Activated CD8-positive, alpha-beta memory T cell treated with anti-CD3 and anti-CD28 coated beads for 48 hours (primary cell): Measurements from ENCODE around the gene GSC2.
A peak's percentile ranks its signal among the peaks of the same experiment; 100 is the strongest.

Experiments
- DNase-seq, 3 experiments: peaks; one replicate each; pipeline ENCODE4 v3.0.0-alpha.2; 2020; ENCODE audit warnings: low read depth in 2 of 3, low spot score in 2 of 3

Gene GSC2, protein sequence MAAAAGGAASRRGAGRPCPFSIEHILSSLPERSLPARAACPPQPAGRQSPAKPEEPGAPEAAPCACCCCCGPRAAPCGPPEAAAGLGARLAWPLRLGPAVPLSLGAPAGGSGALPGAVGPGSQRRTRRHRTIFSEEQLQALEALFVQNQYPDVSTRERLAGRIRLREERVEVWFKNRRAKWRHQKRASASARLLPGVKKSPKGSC

DNA sequence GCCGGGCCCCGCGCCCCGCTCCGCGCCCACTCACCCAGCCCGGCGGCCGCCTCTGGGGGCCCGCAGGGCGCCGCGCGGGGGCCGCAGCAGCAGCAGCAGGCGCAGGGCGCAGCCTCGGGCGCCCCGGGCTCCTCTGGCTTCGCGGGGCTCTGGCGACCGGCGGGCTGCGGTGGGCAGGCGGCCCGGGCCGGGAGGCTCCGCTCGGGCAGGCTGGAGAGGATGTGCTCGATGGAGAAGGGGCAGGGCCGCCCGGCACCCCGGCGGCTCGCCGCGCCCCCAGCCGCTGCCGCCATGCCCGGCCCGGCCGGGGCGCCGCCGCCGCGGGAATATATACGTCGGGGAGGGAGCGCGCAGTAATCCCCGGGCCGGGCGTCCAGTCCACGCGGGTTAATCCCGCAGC is at the start of gene GSC2:
TSS of gene GSC2 (minus strand) at position 302 of the 400 bp plus-strand sequence. CDS start at position 293, 9 bp downstream.
- no peak for DNase-seq

DNA sequence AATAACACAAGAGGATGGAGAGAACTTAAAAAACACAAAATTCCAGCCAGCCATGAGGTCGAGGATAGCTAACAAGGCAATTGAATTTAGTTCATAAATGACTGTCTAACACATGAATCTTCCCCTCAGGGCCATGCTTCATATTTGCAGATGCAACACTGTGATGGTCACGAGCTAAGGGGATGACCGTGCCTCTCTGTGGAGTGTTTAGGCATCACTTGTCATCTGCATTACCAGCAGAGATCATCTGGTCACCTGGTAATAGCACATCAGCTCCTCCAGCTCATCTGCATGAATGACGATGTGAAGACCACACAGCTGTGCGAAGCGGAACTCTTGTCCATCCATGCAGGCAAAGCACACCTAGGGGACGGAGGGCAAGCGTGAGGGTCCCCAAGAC is 49.4 kb upstream of the GSC2 start:
- DNase-seq: no peak

DNA sequence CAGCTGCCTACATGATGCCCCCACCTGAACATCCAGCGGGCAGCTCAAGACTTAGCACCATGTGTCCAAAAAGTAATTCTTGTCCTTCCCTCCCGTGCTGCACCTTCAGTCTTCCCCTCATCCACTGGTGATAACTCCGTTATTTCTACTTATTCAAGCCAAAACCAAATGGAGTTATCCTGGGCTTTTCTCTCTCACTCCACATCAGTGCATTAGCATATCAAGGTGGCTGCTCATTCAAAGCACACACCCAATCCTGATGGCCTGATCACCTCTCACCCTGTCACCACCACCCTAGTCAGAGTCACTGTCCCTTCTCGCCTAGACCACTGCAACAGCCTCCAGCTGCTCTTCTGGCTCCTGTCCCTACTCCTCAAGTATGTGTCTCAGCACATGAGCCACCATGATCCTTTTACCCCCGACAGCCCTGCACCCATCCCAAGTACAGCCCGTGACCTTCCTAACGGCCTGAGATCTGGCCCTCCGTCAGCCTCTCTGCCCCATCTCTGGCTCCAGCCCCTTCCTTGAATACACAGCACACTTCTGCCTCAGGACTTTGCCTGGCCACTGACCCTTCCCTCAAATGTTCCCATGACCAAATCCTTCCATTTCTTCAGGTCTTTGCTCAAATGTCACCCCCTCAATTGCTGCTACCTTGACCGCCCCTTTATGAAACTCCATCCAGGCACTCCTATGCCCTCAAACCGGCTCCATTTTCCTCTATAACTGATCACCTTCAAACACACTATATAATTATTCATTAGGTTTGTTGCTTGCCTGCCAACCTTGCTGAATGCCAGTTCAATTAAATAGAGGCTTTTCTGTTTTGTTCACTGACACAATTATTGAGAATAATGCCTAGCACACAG is 48.1 kb upstream of the GSC2 start:
- DNase-seq: no peak

DNA sequence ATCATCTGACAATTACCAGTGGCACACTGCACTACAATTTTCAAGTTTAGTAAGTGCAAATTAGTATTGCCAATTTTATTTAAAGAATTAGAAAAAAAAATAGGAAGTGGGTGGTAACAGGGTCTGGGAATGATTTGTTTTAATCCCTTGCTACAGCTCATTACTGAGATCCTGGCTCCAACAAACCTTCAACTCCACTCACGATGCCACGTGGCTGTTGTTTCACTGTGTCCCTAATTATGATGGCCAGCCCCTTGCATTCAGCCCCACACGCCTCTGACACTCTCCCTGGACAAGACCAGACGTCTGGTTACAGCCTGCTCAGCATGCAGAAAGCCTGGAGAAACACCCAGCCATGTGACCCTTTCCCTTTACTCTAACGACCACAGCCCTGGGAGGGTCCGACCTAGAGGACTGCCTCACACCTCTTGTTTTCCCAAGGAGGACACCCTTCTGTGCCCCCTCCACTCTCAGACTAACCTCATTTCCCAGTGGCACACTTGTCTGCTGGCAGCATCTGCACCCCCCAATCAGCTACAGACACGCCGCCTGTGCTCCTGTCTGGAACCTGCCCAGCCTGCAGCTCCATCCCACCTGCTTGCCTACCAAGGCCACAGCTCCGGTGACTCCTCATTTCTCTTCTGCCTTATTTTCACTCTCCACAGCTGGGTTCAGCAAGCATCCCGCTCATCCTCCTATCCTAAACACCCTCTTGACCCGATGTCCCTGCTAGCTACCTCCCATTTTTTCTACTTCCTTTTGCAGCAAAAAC is 46.9 kb upstream of the GSC2 start:
- DNase-seq: no peak

DNA sequence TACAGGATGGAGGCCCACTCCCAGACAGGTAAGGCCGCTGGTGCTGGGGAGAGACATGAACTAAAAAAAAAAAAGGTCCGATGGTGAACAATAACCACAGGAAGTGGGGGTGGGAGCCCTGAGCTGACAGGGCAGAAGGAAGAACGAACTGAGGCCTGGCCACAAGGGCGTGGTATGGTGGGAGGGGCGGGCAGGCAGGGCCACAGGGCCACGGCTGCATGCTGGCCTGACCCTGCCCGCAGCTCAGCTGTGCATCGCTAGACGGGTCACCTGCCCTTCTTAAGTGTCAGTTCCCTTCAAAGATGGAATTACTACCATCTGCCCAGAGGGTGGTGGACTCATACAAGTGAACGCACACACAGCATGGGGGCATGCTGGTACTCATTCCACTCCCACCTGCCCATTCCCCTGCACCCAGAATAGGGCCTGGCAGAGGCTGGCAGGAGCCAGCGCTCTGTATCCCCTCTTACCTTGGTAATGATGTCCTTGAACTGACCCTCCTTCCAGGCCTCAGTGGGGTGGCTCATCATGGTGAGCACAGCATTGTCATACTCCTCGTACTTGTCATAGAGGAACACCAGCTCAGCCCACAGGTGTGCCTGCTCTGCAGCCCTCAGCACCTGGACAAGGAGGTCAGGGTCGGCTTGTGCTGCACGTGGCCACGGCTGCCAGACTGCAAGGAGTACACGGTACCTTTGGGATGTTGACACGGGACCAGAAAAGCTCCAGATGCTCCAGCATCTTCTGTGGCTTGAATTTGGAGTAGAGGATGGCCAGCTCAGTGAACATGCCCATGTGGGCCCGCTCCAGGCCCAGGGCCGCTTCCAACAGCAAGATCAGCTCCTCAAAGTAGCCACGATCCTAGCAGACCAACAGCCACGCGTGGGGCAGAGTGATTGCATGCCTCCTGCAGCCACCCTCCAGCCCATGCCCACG is 46.0 kb upstream of the GSC2 start:
- DNase-seq: no peak

DNA sequence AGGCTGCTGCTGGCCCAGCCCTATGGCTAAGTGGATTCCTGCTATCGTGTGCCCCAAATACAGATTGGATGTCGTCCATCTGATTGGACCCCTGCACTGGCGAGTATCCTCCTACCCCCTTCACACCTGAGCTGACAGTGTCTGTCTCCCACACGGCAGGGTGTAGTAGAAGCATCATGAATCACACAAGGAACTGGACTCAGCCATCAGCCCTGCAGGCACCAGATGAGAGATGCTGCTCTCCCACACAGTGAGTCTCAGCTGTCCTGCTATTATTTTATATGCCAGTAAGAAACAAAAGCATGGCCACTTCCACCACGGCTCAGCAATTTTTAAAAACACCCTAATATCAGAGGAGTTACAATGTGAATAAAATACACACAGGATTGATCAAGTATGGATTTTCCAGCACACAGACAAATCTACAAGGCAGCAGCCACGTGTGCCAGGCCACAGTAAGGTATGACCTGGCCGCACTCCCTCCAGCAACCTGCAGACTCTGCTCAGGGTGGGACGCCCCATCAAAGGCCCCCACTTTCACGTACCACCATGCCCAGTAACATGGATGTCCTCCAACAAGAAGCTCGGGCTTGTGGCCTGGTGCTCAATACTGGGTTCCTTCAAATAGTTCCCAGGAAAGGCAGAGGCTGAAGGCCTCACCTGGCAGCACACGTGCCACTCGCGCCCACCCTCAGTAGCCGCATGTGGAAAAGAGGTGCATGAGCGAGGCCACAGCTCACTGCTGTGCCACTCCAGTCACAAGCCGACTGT is 44.9 kb upstream of the GSC2 start:
- no peak for DNase-seq

DNA sequence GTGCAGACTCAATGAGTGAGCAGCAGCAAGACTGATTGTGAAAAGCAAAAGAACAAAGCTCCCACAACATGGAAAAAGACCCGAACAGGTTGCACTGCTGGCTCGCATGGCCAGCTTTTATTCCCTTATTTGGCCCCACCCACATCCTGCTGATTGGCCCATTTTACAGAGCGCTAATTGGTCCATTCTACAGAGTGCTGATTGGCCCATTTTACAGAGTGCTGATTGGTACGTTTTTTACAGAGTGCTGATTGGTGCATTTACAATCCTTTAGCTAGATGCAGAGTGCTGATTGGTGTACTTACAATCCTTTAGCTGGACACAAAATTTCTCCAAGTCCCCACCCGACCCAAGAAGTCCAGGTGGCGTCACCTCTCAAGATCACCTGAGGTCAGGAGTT is 43.8 kb upstream of the GSC2 start:
- no peak for DNase-seq

DNA sequence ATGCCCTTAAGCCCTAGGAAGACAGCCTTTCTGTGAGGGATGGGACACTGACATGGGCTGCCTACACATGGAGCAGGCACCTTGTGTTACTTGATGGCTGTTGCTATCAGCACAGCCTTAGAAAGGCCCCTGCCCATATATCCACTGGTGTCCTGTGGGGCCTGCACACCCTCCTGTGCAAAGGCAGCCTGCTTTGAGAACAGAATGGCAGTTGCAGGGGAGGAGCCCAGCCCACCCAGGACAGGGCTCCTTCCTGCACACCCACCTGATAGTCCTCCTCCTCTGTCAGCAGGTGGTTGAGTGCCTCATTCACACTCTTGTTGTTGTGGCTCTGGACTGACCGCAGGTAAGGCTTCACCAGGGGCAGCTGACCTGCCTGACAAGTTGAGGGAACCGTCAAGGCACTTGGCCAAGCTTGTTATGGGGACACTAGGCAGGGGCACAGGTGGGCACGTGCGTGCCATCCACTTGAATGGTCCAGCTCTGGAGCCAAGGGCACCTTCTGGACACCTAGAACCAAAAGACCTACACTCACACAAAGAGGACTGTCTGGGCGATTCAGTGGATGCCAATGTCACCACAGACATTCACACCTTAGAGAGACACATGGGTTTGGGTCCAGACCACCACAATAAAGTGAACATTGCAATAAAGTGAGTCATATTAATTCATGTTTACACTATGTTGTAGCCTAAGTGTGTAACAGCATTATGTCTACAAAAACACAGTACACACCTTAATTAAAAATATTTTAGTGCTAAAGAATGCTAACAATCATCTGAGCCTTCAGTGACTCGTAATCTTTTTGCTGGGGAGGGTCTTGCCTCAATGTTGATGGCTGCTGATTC is 37.8 kb upstream of the GSC2 start:
- DNase-seq: no peak

DNA sequence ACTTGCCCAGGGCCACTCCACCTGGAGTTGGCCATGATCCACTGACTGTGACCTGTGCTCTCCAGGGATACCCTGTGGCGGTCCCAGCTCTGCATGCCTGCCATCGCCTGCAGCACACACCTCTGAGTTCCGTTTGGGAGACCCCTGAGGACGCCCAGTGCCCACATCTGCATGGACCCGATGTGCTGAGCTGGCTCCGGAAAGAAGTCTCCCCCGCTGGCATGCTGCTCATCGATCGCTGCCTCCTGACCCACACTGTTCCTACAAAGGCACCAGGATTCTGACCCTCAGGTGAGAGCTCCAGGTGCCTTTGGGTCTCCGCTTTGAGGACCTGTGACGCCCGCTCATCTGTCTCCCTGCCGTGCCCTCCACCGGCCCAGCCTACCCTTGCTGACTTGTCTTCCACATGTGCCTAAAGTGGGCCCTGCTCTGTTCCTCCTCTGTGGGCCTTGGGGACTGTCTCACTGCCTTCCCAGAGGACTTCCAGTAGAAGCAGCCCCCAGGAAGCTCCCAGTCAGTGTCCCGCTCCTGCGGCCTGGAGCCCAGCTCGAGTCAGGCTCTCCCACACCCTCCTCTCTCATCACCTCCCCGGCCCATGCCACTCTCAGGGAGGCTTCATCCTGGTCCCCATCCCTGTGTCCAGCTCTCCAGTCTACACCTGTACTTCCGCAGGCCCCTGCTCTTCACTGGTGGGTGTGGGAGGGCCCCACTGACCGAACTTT is 34.3 kb upstream of the GSC2 start:
- no peak for DNase-seq

DNA sequence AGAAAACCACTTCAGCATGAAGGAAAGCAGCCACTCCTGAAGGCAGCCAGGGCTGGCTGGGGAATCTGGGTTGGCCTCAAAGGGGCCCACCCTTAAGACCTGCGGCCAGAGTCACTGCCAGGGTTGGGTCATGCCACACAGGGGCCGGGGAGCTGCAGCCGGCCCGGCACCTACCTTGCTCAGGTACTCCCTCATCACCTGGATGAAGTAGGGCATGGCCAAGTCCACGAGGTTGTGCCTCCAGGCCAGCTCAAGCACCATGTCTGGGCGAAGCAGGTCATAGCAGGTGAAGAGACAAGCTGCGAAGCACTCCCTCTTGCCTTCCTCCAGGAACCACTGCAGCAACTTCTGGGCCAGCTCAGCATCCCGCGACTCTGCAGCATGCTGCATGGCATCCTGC is 33.1 kb upstream of the GSC2 start:
- DNase-seq: no peak

DNA sequence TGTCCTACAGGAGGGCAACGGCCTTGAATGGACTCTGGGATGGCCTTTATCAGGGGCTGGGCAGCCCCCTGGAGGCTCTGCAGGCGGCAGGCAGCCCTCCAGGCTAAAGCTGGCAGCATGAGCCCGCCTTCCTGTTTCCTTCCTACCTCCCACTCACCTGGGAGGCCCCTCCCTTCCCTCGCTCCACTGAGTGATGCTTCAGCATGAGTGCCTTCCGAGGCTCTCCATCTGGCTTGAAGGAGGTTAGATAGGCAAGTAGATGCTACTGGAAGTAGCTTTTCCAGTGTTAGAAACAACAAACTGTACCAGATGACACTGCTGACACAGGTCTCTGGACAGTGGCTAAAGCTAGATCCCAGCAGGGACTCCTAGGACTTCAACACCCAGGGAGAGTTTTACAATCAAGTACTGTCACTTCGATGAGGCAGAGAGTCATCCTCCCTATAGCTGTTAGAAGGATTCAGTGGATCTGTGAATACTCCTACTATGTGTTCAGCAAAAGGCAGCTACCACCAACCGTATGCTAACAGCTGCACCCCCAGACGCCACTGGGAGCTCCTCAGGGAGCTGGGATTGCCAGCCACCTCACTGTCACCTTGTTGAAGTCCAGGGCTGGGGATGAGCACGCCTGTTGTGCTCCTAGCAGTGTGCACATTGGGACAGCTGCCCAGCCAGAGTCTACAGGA is 32.5 kb upstream of the GSC2 start:
- no peak for DNase-seq

DNA sequence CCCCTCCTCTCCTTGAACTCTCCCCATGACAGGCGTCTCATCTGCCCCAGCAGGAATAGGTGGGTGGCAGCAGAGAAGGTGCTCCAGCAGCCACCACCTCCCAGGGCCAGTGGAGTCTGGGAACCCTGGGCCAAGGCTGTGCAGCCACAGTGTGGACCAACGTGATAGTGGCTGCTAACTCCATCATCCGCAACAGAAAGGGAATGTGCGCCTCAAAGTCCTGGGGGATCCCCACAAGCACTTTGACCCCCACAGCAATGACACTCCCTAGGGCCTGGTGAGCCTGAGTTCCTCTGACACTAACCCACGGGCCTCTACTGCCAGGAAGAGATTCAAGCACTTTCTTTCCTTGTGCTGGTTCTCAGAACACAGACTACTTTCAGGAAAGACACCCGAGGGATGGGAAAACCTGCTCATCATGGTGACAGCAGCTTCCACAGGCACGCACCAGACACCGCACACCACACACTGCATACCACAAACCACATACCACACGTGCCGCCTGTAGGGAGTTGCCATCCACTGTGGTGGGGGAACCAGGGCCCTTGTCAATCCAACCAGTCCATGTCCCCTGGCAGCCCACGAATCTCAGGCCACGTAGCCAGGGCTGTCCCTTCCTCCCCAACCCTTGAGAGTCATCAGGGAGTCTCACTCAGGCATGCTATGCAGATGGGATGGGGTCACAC is 31.8 kb upstream of the GSC2 start:
- no peak for DNase-seq

DNA sequence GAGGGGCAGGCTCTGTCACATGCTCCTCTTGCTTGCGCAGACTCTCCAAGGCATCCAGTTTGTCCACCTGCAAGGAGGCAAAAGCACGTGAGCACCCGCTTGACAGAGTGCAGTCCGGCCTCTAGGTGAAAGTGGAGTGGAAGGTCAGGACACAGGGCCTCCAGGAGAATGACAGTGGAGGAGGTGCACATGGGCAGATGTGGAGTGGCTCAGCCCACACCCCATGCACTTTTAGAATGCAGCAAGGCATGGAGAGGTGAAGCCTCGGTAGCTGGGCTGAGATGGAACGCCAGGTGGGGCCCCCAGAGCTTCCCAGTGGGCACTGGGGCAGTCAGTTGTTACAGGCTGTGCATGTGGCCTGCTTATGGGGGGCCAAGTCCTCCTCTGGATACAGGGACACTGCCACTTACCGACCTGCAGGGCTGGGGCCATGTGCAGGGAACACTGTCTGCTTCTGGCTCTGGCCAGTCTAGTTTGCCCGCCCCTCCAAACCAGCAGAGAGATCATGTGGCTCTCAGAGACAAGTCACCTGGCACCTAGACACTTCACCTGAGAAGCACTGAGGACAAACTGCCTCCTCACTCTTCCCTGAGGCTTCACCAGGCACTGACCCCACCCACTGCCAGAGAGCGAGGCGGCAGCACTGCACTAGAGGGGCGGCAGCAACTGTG is 30.8 kb upstream of the GSC2 start:
- DNase-seq: no peak

DNA sequence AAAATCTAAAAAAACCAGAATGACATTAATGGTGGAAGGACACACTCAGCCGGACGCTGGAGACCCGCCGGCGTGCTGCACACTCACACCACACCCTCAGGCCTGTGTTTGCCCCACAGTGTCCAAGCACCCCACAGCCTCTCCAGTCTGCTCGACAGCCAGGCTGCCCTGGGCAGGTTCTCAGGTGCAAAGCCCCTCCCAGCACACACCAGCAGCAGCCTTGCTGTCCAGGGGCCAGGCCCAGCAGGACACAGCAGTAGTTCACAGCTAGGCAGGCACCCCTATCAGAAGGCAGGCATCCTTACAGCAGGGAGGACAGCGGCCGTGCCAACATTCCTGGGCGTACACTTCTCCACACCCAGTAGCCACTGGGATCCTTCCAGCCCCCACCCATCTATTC is 30.1 kb upstream of the GSC2 start:
- no peak for DNase-seq

DNA sequence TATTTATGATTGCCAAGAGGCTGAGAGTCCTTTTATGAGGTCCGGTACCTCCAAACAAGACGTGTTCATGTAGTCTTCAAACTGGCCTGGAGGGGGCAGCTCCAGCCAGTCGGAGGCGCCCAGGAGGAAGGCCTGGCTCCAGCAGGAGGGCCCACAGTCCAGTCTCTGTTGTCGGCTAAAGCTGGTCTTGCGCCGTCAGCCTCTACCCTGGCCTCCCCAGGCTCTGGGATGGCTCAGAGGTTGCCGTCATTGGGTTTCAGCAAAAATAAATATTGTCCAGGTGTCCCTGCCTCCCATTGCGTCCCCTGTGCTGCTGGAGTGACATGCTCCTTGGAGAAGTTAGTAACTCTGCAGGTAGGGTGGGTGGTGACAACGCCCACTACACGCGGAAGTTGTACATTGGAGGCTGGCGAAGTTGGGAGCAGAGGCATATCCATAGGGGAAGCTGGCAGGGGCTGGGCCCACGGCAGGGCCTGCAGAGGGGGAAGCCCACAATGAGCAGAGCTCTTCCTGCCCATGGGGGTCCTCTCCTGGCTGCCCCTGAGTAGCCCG is 29.5 kb upstream of the GSC2 start:
- DNase-seq: no peak

DNA sequence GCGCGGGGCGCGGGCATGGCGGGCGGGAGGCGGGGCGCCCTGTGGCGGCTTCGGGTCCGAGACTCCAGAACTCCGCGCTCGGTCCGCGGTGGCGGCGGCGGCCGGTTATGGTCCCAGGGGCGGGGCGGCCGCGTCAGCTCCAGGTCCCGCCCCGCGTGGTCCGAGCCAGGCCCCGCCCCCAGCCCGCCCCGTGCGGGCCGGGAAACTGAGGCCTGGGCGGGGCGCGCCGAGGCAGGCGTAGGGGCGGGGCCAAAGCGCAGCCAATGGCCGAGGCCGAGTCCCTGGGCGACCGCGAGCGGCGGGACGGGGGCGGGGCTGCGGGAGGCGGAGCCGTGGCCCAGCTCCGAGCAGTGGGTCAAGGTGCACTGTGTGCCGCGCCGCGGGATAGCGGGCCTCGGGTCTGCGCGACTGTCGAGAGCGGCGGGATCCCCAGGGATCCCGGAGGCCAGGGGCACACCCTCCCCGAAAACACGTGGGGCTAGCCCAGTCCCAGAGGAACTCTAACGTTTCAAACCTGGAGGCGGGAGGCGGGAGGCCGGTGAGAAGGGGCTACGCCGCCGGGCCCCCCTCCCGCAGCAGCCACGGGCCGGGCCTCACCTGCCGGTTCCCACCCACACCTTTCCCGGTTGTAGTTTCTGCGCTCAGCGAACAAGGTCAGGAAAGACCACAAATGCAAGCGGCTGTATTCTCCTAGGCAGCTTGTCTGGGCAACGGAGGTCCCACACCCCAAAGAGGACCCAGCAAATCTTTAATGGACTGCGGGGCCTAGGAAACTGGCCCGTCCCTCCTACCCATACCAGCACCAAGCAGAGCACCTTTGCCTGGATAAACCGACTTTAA is 28.8 kb upstream of the GSC2 start, which contains the start of gene SLC25A1:
TSS of gene SLC25A1 (minus strand) at position 80 of the 840 bp plus-strand sequence. CDS start at position 17, 63 bp downstream.
- DNase-seq: peak; percentile 74 to 88 (median 83)
